SIG-M5 (cell line): ENCODE data around the gene AGER.
A peak's percentile ranks its signal among the peaks of the same experiment; 100 is the strongest.
"Not testable (repeated sequence)": the region's sequence is repeated elsewhere in the genome, so short reads cannot be mapped to it uniquely, and the experiment has no call there.

ENCODE experiments used
- DNase-seq: peaks from one replicate; lab custom pipeline; 2025; lab: John Stamatoyannopoulos, UW

AGER gene

DNA sequence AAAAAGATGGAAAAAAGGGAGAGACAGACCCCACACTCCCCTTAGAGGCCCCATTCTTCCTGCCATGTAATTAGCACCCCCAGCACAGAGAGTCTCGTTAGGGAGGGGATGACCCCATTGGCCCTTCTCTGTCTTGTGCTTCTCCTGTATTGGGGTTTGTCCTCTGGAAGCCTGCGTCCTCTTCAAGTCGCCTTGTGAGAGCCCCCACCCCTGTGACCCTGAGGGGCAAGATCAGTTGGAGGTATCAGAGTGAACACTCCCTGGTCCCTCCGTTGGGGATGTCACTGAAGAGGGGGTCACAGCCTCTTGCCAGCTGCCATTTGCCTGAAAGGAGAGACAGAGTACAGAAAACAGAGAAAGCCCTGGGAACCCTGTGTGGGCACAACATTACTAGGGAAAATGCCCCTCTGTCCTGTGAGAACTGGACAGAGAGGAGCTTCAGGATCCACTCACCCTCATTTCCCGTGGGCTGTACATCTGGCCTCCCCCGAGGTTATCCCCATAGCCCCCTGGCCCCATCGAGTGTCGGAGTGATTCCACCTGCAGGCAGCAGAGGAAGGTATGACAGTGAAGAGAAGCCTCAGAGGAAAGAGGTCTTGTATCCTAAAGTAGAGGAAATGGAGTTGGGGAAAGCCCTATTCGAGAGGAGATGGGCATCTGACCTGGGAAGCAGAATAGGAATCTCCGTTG, 2.2 kb upstream of the AGER start:
- DNase-seq: not testable (repeated sequence)

DNA sequence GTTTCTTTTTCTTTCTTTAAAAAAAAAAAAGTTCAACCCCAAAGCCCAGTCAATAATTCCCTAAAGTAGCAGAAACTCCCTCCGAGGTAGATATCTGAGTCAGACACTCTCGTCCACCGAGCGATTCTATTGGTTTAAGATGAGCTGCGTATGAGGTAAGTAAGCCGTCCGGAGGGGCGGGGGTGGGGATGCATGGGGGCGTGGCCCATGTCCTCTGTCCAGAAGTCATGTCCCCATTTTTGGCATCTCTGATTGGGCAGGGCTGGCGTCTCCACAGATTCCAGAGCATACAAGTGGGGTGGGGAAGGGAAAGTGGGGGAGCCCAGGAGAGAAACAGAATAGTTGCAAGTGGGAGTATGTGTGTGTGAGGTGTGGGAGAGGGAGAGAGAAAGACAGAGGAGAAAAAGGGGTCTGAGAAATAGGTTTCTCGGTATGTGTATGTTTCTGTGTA, 1.7 kb upstream of the AGER start:
- not testable (repeated sequence) for DNase-seq

DNA sequence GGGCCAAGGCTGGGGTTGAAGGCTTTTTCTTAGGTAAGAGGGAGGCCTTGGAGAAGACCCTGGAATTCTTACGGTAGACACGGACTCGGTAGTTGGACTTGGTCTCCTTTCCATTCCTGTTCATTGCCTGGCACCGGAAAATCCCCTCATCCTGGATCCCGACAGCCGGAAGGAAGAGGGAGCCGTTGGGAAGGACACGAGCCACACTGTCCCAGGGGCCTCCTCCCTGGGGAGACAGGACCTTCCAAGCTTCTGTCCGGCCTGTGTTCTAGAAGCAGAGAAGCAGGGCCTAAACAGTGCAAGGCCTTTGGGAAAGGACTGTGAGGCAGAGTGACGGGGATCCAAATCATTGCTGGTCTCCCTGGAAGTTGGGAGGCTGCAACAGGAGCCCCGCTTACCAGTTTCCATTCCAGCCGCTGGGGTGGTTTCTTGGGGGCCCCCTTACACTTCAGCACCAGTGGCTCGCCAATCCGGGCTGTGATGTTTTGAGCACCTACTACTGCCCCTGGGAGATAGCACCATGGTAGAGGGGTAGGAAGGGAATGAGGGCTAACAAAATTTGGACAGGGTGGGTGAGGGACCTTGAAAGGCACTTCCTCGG, 470 bp downstream of the AGER start:
- no peak for DNase-seq

GRCh38 chr6:32183030-32183429, 1.0 kb downstream of the AGER start:
- no peak for DNase-seq

DNA sequence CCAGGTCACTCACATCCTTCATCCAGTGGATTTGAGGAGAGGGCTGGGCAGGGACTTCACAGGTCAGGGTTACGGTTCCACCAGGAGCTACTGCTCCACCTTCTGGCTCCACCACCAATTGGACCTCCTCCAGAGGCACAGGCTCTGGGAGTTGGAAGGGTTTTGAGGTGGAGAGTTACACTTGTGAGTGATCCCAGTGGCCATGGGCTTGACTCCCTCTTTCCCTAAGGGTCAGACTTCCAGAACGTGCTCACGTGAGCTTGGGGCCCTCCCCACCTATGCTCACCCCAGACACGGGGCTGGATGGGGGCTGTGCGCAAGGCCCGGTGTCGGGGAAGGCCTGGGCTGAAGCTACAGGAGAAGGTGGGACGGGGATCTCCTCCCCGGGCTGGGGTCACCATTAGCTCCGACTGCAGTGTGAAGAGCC, 1.5 kb downstream of the AGER start:
- no peak for DNase-seq

GRCh38 chr6:32181915-32182529, 2.0 kb downstream of the AGER start:
- DNase-seq: no peak

DNA sequence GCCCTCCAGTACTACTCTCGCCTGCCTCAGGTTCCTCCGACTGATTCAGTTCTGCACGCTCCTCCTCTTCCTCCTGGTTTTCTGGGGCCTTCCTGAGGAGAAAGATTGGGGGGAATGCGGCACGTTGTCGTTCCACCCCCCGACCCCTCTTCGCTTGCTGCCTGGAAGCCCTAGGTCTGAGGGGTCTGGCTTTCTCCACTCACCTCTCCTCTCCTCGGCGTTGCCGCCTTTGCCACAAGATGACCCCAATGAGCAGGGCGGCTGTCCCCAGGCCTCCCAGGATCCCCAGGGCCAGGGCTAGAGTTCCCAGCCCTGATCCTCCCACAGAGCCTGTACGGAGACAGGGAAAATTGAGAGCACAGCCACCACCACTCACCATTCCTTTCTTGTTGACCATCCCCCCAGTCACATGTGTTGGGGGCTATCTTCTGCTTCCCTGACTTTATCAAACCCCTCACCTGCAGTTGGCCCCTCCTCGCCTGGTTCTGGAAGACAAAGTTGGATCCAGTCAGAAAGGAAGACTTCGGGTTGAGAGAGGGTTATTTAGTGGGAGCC, 2.8 kb downstream of the AGER start:
- no peak for DNase-seq

GRCh38 chr6:32179766-32180405, 4.2 kb downstream of the AGER start:
- DNase-seq: no peak

DNA sequence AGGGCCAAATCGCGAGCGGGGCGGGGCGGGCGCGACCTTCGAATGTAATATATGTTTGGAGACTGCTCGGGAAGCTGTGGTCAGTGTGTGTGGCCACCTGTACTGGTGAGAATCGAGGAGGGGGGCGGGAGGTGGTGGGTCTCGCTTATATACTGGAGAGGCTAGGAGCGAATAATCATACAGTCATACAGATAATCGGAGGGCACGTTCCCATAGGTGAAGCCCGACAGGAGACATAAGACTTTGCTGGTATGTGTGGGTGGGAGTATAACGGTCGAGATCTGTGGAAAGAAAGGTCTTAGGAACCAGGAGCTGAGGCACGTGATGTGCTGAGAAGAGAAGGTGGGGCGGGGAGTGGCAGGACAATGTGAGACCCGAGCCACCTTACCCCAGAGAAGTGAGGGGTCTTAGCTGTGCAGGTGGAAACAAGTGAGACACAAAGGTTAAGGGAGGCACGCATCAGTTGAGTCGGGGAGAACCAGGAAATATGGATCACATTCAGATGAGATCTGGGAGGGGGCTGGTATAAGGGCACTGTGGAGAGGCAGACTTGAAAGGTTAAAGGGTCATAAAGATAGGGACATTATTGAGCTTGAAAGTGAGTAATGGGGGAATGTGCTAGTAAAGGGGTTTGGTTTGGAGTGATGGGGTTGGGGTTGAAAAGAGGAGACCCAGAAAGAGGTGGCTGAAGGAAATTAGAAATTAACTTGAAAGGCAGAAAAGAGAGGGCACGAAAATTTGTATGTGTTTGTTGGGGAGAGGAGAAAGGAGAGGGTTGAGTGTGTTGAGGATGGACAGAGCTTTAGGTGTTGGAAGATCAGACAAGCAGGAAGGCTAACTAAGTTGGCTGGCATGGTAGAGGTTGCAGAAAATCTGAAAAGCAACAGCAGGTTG, 5.3 kb downstream of the AGER start:
- no peak for DNase-seq

DNA sequence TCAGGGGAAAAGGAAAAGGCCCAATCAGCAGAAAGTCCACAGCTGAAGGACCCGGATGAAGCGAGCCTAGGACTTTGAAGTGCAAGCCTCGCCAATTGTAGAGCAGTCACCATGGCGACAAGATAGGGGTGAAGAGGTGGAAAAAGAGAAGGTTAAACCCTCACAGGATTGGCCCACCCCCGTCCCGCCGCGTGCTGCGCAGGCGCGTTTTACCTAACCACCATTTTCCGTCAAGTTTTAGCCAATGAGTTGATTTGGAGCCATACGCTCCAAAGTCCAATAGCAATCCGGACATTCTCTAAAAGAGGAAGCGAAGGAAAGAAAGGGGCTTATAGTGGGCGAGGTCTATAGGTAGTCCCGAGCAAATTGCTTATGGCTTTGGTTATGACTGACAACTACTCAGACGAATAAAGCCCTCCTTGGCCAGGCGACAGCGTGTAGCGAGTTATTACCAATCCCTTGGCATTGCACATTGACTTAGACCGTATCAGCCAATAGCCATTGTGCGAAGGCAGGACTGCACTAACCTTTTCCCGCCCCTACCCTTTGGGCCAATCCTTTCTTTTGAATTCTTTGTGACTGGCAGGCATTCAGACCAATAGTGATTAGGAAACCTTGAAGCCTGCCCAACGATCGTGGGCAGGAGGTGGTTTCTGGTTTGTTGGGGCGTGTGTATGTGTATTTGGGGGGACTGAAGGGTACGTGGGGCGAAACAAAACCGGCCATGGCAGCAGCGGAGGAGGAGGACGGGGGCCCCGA, 6.1 kb downstream of the AGER start, which contains the start of gene RNF5:
Gene RNF5 (plus strand): TSS at position 618 of the 759 bp plus-strand sequence. CDS start 107 bp downstream, at position 725.
- DNase-seq: peak; percentile 99

DNA sequence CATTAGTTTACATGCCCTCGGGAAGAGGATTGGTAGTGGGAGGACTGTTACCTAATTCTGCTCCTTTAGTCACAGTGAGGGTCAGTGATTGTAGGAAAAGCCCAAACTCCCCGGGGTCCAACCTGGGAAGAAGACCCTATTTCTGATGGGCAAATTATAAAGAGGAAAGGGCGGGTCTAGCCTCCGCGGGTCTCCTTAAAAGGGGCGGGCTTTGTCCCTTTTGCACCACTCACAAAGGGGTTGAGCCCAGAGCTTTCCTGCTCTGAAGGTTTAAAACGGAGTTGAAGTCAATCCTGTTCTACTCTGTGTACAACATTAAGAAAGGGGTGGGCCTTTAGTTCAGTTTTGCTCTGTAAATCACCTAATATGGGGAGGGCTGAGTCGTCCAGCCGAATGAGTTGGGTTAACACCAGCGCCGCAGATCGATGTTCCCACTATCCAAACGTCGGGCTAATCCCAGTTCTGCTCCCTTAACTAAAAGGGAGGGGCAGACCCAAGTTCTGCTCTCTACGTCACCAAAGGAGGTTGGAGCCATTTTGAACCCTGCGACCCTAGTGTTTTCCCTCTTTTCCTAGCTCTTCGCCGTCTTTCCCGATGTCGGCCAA, 6.8 kb downstream of the AGER start:
- no peak for DNase-seq

- DNase-seq: no peak
Observed at GRCh38 chr6:32176476-32177182, 7.4 kb downstream of the AGER start.

- peak; percentile 32 for DNase-seq
Observed at GRCh38 chr6:32175711-32176475, 8.2 kb downstream of the AGER start, which contains the start of gene AGPAT1. Gene AGPAT1, minus strand, starts transcription at chr6:32176084. Its CDS starts 4,588 bp downstream, at chr6:32171496.

DNA sequence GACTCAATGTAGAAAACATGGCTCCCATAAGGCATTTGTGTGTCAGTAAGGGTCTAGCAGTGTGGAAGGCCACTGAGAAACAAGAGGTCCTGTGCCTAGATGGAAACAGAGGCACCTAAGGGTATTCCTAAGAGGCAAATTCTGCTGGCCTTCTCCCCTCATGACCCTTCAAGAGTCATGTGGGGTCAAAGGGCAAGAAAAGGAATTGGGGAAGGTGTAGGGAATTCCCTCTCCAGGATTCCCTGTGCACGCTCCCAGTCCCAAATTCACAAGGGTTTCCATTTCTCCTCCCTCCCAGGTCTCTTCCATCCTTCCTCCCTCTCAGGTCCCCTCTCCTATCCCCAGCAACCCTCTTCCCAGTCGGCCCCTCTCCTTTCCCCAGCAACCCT, 8.7 kb downstream of the AGER start:
- no peak for DNase-seq

GRCh38 chr6:32174416-32174815, 9.6 kb downstream of the AGER start:
- no peak for DNase-seq

DNA sequence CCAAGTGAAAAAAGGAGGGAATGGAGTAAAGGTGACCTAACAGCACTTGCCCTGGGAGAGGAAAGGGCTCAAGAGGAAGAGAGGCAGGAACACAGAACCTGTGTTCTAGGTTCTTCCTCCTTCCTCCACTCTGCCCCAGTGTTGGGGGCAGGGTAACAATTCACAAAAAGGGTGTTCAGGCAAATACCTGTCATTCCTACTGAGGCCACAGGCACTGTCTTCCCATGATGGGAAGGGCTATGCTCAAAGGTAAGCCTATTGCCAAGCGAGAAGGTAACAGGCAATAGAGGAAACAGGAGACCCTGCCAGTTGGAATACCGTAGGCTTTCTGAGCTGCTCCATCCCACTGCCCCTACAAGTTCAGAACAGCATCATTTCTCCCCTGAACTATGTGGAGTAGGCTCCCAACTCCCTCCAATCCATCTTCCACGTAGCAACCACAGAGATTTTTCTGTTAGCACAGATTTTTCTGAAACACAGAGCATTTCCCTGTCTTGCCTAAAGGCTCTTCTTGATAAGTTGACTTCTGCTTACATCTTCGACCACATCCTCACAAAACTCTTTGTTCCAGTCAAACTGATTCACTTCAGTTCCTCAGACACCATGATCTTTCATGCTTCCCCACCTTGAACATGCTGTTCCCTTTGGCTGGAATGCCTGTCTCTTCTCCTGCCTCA, 10.9 kb downstream of the AGER start:
- no peak for DNase-seq

- no peak for DNase-seq
Observed at GRCh38 chr6:32171234-32171633, 12.8 kb downstream of the AGER start.

DNA sequence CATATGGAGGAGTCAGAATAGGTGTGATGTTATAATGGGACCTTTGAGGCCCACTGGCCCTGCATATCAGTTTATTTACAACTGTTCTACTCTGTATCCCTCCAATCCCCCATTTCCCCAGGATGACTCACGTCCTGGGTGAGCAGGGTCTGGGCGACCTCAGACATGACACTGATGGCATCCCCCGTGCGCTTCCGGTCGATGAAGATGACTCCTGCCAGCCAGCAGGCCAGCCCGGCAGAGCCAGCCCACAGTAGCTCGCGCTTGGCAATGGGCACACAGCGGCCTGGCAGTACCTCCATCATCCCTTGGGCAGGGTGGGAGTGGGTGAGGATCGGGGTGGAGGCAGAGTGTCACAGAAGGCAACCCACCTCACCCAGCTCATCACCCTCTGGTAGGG, 13.8 kb downstream of the AGER start:
- DNase-seq: no peak
